Hepatocyte (in vitro differentiated cells): Measurements from ENCODE around the gene PPP2R2B. TPM values are rescaled to one million over a fixed set of nuclear protein-coding genes. Genes with fewer than 3 reads are reported as not detected.
A peak's percentile ranks its signal among the peaks of the same experiment; 100 is the strongest.

Source experiments
- DNase-seq: peaks from one replicate; pipeline ENCODE4 v3.0.0-alpha.2; 2016; ENCODE audit warnings: low spot score
- H2AFZ ChIP-seq: fragments of 200-600 bp; sonication (generic); 2 replicates; pipeline ENCODE4 v1.6.0; 2016; ENCODE audit warnings: antibody characterized with exemption, mild to moderate bottlenecking
- H3K27ac ChIP-seq: fragments of 200-600 bp; sonication (generic); 2 replicates; pipeline ENCODE4 v1.5.1; 2016; ENCODE audit warnings: mild to moderate bottlenecking
- H3K27me3 ChIP-seq: fragments of 200-600 bp; sonication (generic); 2 replicates; pipeline ENCODE4 v1.6.1; 2016
- H3K36me3 ChIP-seq: fragments of 200-600 bp; sonication (generic); replicated peaks from 2 replicates; pipeline ENCODE4 v1.5.1; 2016; ENCODE audit warnings: low read depth; ENCODE audit not compliant: insufficient read depth
- H3K4me1 ChIP-seq: fragments of 200-600 bp; sonication (generic); 2 replicates; pipeline ENCODE4 v1.5.1; 2016; ENCODE audit warnings: mild to moderate bottlenecking, moderate library complexity; ENCODE audit not compliant: insufficient read depth
- H3K4me2 ChIP-seq: fragments of 200-600 bp; sonication (generic); 2 replicates; pipeline ENCODE4 v1.6.0; 2016
- H3K4me3 ChIP-seq: fragments of 200-600 bp; sonication (generic); 2 replicates; pipeline ENCODE4 v1.5.1; 2016; ENCODE audit warnings: mild to moderate bottlenecking
- H3K79me2 ChIP-seq: fragments of 200-600 bp; sonication (generic); 2 replicates; pipeline ENCODE4 v1.6.0; 2017; ENCODE audit warnings: mild to moderate bottlenecking
- H3K9me2 ChIP-seq: fragments of 200-600 bp; sonication (generic); replicated peaks from 2 replicates; pipeline ENCODE4 v1.6.0; 2017; ENCODE audit warnings: mild to moderate bottlenecking; ENCODE audit not compliant: insufficient read depth
- H3K9me3 ChIP-seq: fragments of 200-600 bp; sonication (generic); 2 replicates; pipeline ENCODE4 v1.5.1; 2016; ENCODE audit warnings: low read depth, mild to moderate bottlenecking
- H4K20me1 ChIP-seq: fragments of 200-600 bp; sonication (generic); 2 replicates; pipeline ENCODE4 v1.6.0; 2016; ENCODE audit warnings: mild to moderate bottlenecking; ENCODE audit not compliant: insufficient read depth, poor library complexity, severe bottlenecking
- EZH2 ChIP-seq: fragments of 200-600 bp; sonication (generic); IDR thresholded peaks from 2 replicates; pipeline ENCODE4 v1.6.1; 2016; ENCODE audit warnings: antibody characterized with exemption, mild to moderate bottlenecking, borderline replicate concordance
- EZH2phosphoT487 ChIP-seq: fragments of 200-600 bp; sonication (generic); IDR thresholded peaks from one replicate; pipeline ENCODE4 v1.6.1; 2018; ENCODE audit warnings: antibody characterized with exemption, mild to moderate bottlenecking, low read depth, moderate library complexity; ENCODE audit not compliant: unreplicated experiment, severe bottlenecking
- WGBS: methylation state at CpG from one replicate; pipeline ENCODE4 v1.1.6; 2016; ENCODE audit warnings: low lambda C conversion rate; ENCODE audit errors: missing lambda C conversion rate; 5-methylcytosine and 5-hydroxymethylcytosine counted together
- polyA plus RNA-seq: library from polyadenylated mRNA; unstranded; fragments of >200 nt; fragmentation: Nextera tagmentation; extraction: Ambion mirVana; gene quantifications from 2 replicates; pipeline ENCODE4 v1.2.1, GENCODE V29; 2016
- total RNA-seq: library from RNA; depleted of rRNA; stranded (reverse); fragments of >200 nt; gene quantifications from 2 replicates; pipeline ENCODE4 v1.2.3, GENCODE V29; 2014
- TF ChIP-seq, protein P1 (sequence below): fragments of 200-600 bp; sonication (generic); IDR thresholded peaks from 2 replicates; pipeline ENCODE4 v1.5.1; 2016; ENCODE audit warnings: antibody characterized with exemption, mild to moderate bottlenecking; ENCODE audit not compliant: poor library complexity

The PPP2R2B gene
- total RNA-seq (2.3 and 4.4 TPM in 2 replicates), polyA plus RNA-seq (3.2 and 5.1 TPM in 2 replicates)

GRCh38 chr5:146878476-146879172, at the start of gene PPP2R2B:
TSS of gene PPP2R2B (minus strand) at chr5:146878757.
- Histone ChIP-seq H3K4me3 (peak within 1 kb of the TSS; percentile 67), H4K20me1 (no peaks in the 10 kb centered on the region), H2AFZ (peak within 1 kb of the TSS; percentile 59), H3K9me2 (no peaks in the 10 kb centered on the region), H3K9me3 (no peaks in the 10 kb centered on the region), H3K4me2 (peak within 1 kb of the TSS; percentile 99), H3K27ac (no peak within 1 kb of the TSS), H3K4me1 (peaks cover 14% of the 10 kb centered on the region), H3K36me3 (no peaks in the 10 kb centered on the region), H3K79me2 (no peaks in the 10 kb centered on the region), H3K27me3 (peaks cover 47% of the 10 kb centered on the region)
- DNase-seq: peak; percentile 74
- WGBS: under 1% methylated on average over 38 of the region's 40 CpGs
- TF ChIP-seq, protein P1, sequence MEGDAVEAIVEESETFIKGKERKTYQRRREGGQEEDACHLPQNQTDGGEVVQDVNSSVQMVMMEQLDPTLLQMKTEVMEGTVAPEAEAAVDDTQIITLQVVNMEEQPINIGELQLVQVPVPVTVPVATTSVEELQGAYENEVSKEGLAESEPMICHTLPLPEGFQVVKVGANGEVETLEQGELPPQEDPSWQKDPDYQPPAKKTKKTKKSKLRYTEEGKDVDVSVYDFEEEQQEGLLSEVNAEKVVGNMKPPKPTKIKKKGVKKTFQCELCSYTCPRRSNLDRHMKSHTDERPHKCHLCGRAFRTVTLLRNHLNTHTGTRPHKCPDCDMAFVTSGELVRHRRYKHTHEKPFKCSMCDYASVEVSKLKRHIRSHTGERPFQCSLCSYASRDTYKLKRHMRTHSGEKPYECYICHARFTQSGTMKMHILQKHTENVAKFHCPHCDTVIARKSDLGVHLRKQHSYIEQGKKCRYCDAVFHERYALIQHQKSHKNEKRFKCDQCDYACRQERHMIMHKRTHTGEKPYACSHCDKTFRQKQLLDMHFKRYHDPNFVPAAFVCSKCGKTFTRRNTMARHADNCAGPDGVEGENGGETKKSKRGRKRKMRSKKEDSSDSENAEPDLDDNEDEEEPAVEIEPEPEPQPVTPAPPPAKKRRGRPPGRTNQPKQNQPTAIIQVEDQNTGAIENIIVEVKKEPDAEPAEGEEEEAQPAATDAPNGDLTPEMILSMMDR: no peak
- TF ChIP-seq EZH2 (no peak), EZH2phosphoT487 (no peak)

DNA sequence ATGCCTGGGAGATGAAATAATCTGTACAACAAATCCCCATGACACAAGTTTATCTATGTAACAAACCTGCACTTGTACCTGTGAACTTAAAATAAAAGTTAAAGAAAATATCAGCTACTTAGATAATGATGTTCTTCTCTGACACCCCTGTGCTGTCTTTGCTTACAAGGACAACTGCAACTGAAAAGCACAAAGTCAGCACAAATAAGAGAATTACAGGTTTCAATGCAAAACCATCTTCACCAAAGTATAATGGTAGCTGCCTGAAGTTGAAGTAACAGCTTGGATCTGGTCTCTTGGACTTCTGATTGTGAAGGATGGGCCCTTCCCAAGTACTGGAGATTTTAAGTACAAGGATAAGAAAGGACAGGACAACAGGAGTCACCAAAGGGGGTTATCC, 45.6 kb upstream of the PPP2R2B start:
- Histone ChIP-seq H3K4me2 (no peak overlapping the region), H3K36me3 (no peaks in the 10 kb centered on the region), H3K4me1 (no peaks in the 10 kb centered on the region), H3K4me3 (no peak overlapping the region), H3K27ac (no peak overlapping the region), H4K20me1 (no peaks in the 10 kb centered on the region), H3K27me3 (no peaks in the 10 kb centered on the region), H3K9me2 (no peaks in the 10 kb centered on the region), H3K9me3 (no peaks in the 10 kb centered on the region), H2AFZ (no peak overlapping the region), H3K79me2 (no peaks in the 10 kb centered on the region)
- TF ChIP-seq, protein P1: no peak
- TF ChIP-seq EZH2: no peak
- TF ChIP-seq EZH2phosphoT487: no peak
- no peak for DNase-seq

DNA sequence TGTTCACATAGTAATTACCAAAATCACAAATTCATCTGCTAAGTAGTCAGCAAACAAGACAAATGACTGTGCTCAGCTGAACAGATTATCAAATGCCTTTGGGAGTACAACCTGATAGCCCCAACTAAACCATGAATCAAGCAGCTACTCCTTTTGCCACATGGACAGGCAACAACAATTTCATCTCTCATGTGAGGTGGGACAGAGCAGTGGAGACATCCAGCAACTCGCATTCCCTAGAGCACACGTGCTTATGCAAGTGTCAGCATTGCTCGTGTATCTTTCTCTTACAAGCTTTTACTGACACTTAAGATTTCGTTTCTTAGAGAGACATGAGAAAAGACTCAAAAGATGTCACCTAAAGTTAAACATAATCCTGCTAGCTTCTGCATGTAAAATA, 42.7 kb upstream of the PPP2R2B start:
- Histone ChIP-seq H3K4me2 (no peak overlapping the region), H3K9me3 (no peaks in the 10 kb centered on the region), H2AFZ (no peak overlapping the region), H3K27me3 (no peaks in the 10 kb centered on the region), H3K36me3 (no peaks in the 10 kb centered on the region), H3K79me2 (no peaks in the 10 kb centered on the region), H4K20me1 (no peaks in the 10 kb centered on the region), H3K4me1 (no peaks in the 10 kb centered on the region), H3K4me3 (no peak overlapping the region), H3K27ac (no peak overlapping the region), H3K9me2 (no peaks in the 10 kb centered on the region)
- no peak for DNase-seq
- 77% methylated on average over 4 of the region's 4 CpGs for WGBS
- TF ChIP-seq EZH2phosphoT487: no peak
- TF ChIP-seq, protein P1: no peak
- TF ChIP-seq EZH2: no peak
